Hematopoietic multipotent progenitor cell treated with erythropoietin and hydrocortisone succinate and interleukin-3 and kit ligand, for 8 days (in vitro differentiated cells): ENCODE measurements around the gene ANLN.
"Not testable (repeated sequence)": the region's sequence is repeated elsewhere in the genome, so short reads cannot be mapped to it uniquely, and the experiment has no call there.

Experiments
- DNase-seq: peaks from one replicate; pipeline ENCODE4 v3.0.0-alpha.2; 2015

ANLN gene

GRCh38 chr7:36381056-36381455 lies 8.6 kb upstream of the ANLN start:
- no peak for DNase-seq

- not testable (repeated sequence) for DNase-seq
Measured at GRCh38 chr7:36383284-36383683, 6.4 kb upstream of the ANLN start.

GRCh38 chr7:36385646-36386045 lies 4.0 kb upstream of the ANLN start:
- not testable (repeated sequence) for DNase-seq

GRCh38 chr7:36387435-36388231 lies 2.0 kb upstream of the ANLN start:
- DNase-seq = no peak

- DNase-seq = no peak
Measured at GRCh38 chr7:36388423-36388822, 1.2 kb upstream of the ANLN start.

- DNase-seq = peak; percentile 70
Measured at GRCh38 chr7:36390199-36391090, 783 bp downstream of the ANLN start.

GRCh38 chr7:36391436-36392198 lies 2.0 kb downstream of the ANLN start:
- DNase-seq = peak; percentile 45

GRCh38 chr7:36393826-36394225 lies 4.2 kb downstream of the ANLN start:
- DNase-seq = no peak

- no peak for DNase-seq
Measured at GRCh38 chr7:36395171-36395894, 5.7 kb downstream of the ANLN start.

GRCh38 chr7:36396150-36396549 lies 6.5 kb downstream of the ANLN start:
- no peak for DNase-seq

GRCh38 chr7:36400036-36400435 lies 10.4 kb downstream of the ANLN start:
- no peak for DNase-seq

GRCh38 chr7:36400606-36401005 lies 10.9 kb downstream of the ANLN start:
- DNase-seq = no peak

- DNase-seq = no peak
Measured at GRCh38 chr7:36403452-36403851, 13.8 kb downstream of the ANLN start.

GRCh38 chr7:36404639-36405408 lies 15.2 kb downstream of the ANLN start:
- DNase-seq = peak; percentile 53

GRCh38 chr7:36405409-36405803 lies 15.7 kb downstream of the ANLN start:
- no peak for DNase-seq

GRCh38 chr7:36406156-36406555 lies 16.5 kb downstream of the ANLN start:
- DNase-seq = no peak

GRCh38 chr7:36407636-36408550 lies 18.2 kb downstream of the ANLN start:
- DNase-seq = no peak

GRCh38 chr7:36408589-36408988 lies 18.9 kb downstream of the ANLN start:
- no peak for DNase-seq

- DNase-seq = no peak
Measured at GRCh38 chr7:36409180-36409579, 19.5 kb downstream of the ANLN start.

GRCh38 chr7:36415144-36415543 lies 25.5 kb downstream of the ANLN start:
- DNase-seq = peak; percentile 73

- DNase-seq = no peak
Measured at GRCh38 chr7:36416251-36416650, 26.6 kb downstream of the ANLN start.
